SK-N-SH (cell line): ENCODE results near the gene CPNE7. TPM values are rescaled to one million over a fixed set of nuclear protein-coding genes. Genes with fewer than 3 reads are reported as not detected.

Source experiments
- CTCF ChIA-PET: fragments of 300-600, 350-600 bp; formaldehyde crosslinking; extraction: SDS; loops from one replicate; lab custom pipeline; 2021; lab: Yijun Ruan, JAX
- POLR2A ChIA-PET: fragments of 350-600 bp; sonication (Branson Sonifier 250); formaldehyde crosslinking; extraction: SDS; loops from one replicate; lab custom pipeline; 2020; ENCODE audit warnings: antibody characterized with exemption, inconsistent platforms; lab: Yijun Ruan, JAX
- DNase-seq: peaks from one replicate; pipeline ENCODE4 v3.0.0; 2012
- H2AFZ ChIP-seq: fragments of 200-600 bp; sonication (generic); 2 replicates; pipeline ENCODE4 v1.8.1; 2016; ENCODE audit warnings: antibody characterized with exemption, mild to moderate bottlenecking, low read depth
- H3F3A ChIP-seq: fragments of 200-600 bp; sonication (generic); replicated peaks from 2 replicates; pipeline ENCODE3; 2016; ENCODE audit warnings: antibody characterized with exemption, mild to moderate bottlenecking; ENCODE audit not compliant: insufficient read depth
- H3K27ac ChIP-seq, 2 experiments: fragments of 200-500 bp in 1 of 2; fragments of 200-600 bp in 1 of 2; sonication (Bioruptor generic) in 1 of 2; sonication (generic), shearing (Covaris generic) in 1 of 2; 2 replicates each; pipeline versions ENCODE4 v1.5.1 to v1.6.1; 2014 to 2016; ENCODE audit warnings: low read depth in 2 of 2, inconsistent platforms in 1 of 2, low read length in 1 of 2, mild to moderate bottlenecking in 1 of 2, mixed read lengths in 1 of 2
- H3K27me3 ChIP-seq: fragments of 200-600 bp; sonication (generic), shearing (Covaris generic); 2 replicates; pipeline ENCODE4 v1.6.1; 2016; ENCODE audit warnings: mixed run types; ENCODE audit not compliant: insufficient read depth
- H3K36me3 ChIP-seq, 2 experiments: fragments of 200-500 bp in 1 of 2; fragments of 200-600 bp in 1 of 2; sonication (Bioruptor generic) in 1 of 2; sonication (generic) in 1 of 2; replicated peaks in 1 of 2; 2 replicates each; pipeline versions ENCODE3 to v1.5.1; 2014 to 2016; ENCODE audit warnings: low read length in 1 of 2, mild to moderate bottlenecking in 1 of 2; ENCODE audit not compliant: insufficient read depth in 2 of 2, control insufficient read depth in 1 of 2
- H3K4me1 ChIP-seq, 2 experiments: fragments of 200-500 bp in 1 of 2; fragments of 200-600 bp in 1 of 2; sonication (Bioruptor generic) in 1 of 2; sonication (generic), shearing (Covaris generic) in 1 of 2; 2 replicates each; pipeline versions ENCODE4 v1.5.1 to v1.6.1; 2014 to 2016; ENCODE audit warnings: low read depth in 1 of 2, low read length in 1 of 2, mixed run types in 1 of 2; ENCODE audit not compliant: insufficient read depth in 2 of 2, control insufficient read depth in 1 of 2
- H3K4me2 ChIP-seq: fragments of 200-600 bp; sonication (generic), shearing (Covaris generic); 2 replicates; pipeline ENCODE4 v1.6.1; 2017; ENCODE audit warnings: mixed run types
- H3K4me3 ChIP-seq, 2 experiments: fragments of 200-500 bp in 1 of 2; fragments of 200-600 bp in 1 of 2; sonication (Bioruptor generic) in 1 of 2; sonication (generic), shearing (Covaris generic) in 1 of 2; 2 replicates each; pipeline versions ENCODE4 v1.5.1 to v1.8.1; 2014 to 2016; ENCODE audit warnings: low read depth in 2 of 2, inconsistent platforms in 1 of 2, low read length in 1 of 2, mild to moderate bottlenecking in 1 of 2, mixed read lengths in 1 of 2, moderate library complexity in 1 of 2
- H3K79me2 ChIP-seq: fragments of 200-600 bp; sonication (generic); 2 replicates; pipeline ENCODE4 v1.8.1; 2017; ENCODE audit warnings: mild to moderate bottlenecking; ENCODE audit not compliant: insufficient read depth
- H3K9ac ChIP-seq: fragments of 200-600 bp; sonication (generic); 2 replicates; pipeline ENCODE4 v1.6.1; 2017; ENCODE audit warnings: mixed run types
- H3K9me2 ChIP-seq: fragments of 200-600 bp; sonication (generic); 2 replicates; pipeline ENCODE4 v1.6.1; 2017; ENCODE audit warnings: mixed run types
- H3K9me3 ChIP-seq: fragments of 200-600 bp; sonication (generic); 2 replicates; pipeline ENCODE4 v1.6.1; 2017; ENCODE audit warnings: mixed run types, mild to moderate bottlenecking, moderate library complexity
- H4K20me1 ChIP-seq: fragments of 200-600 bp; sonication (generic); 2 replicates; pipeline ENCODE4 v1.6.1; 2017; ENCODE audit warnings: mild to moderate bottlenecking, mixed run types; ENCODE audit not compliant: insufficient read depth
- CHD2 ChIP-seq: fragments of 150-350 bp; IDR thresholded peaks from 2 replicates; pipeline ENCODE4 v1.6.1; 2018; ENCODE audit warnings: low read length; ENCODE audit not compliant: partially characterized antibody
- EP300 ChIP-seq, 2 experiments: IDR thresholded peaks; 2 replicates each; pipeline versions ENCODE4 v1.4.0 to v1.6.1; 2012; ENCODE audit warnings: borderline replicate concordance in 1 of 2, low read depth in 1 of 2, low read length in 1 of 2
- FOXM1 ChIP-seq: IDR thresholded peaks from 2 replicates; pipeline ENCODE4 v1.4.0; 2012; ENCODE audit warnings: low read depth, mild to moderate bottlenecking
- GATA2 ChIP-seq: sonication (generic); formaldehyde crosslinking; IDR thresholded peaks from 2 replicates; pipeline ENCODE4 v1.5.0; 2020; ENCODE audit warnings: mild to moderate bottlenecking, missing genetic modification reagents
- JUND ChIP-seq: IDR thresholded peaks from 2 replicates; pipeline ENCODE4 v1.4.0; 2012
- NFIC ChIP-seq: IDR thresholded peaks from 2 replicates; pipeline ENCODE4 v1.4.0; 2012; ENCODE audit warnings: borderline replicate concordance
- RCOR1 ChIP-seq: fragments of 150-350 bp; IDR thresholded peaks from 2 replicates; pipeline ENCODE4 v1.6.1; 2017; ENCODE audit warnings: antibody characterized with exemption, low read length
- RXRA ChIP-seq: IDR thresholded peaks from 2 replicates; pipeline ENCODE4 v1.4.0; 2012; ENCODE audit warnings: low read depth, mild to moderate bottlenecking, borderline replicate concordance
- SIN3A ChIP-seq: IDR thresholded peaks from 2 replicates; pipeline ENCODE4 v1.6.1; 2012; ENCODE audit warnings: low read depth, mild to moderate bottlenecking, low read length, moderate library complexity, borderline replicate concordance
- SMC3 ChIP-seq: IDR thresholded peaks from 2 replicates; pipeline ENCODE4 v1.6.1; 2012; ENCODE audit warnings: low read depth, low read length, improper control_type of control experiment
- TAF1 ChIP-seq: IDR thresholded peaks from 2 replicates; pipeline ENCODE4 v1.6.1; 2012; ENCODE audit warnings: low read depth, mild to moderate bottlenecking, low read length, moderate library complexity, borderline replicate concordance
- TCF12 ChIP-seq: IDR thresholded peaks from 2 replicates; pipeline ENCODE4 v1.4.0; 2012
- WGBS: methylation state at CpG from one replicate; pipeline ENCODE4 v1.1.6; 2017; ENCODE audit warnings: low lambda C conversion rate; 5-methylcytosine and 5-hydroxymethylcytosine counted together
- polyA plus RNA-seq, 3 experiments: library from polyadenylated mRNA; depleted of rRNA; stranded (reverse); fragments of >200 nt; gene quantifications; 2 replicates each; pipeline ENCODE4 v1.2.3, GENCODE V29; 2012
- TF ChIP-seq, protein P1 (sequence below): fragments of 150-350 bp; IDR thresholded peaks from 2 replicates; pipeline ENCODE4 v1.6.1; 2017; ENCODE audit warnings: antibody characterized with exemption, low read length, low read depth, borderline replicate concordance
- TF ChIP-seq, protein P2 (sequence below): fragments of 150-350 bp; IDR thresholded peaks from 2 replicates; pipeline ENCODE4 v1.6.1; 2016; ENCODE audit warnings: mild to moderate bottlenecking, low read depth, low read length
- TF ChIP-seq, protein P3 (sequence below): IDR thresholded peaks from 2 replicates; pipeline ENCODE4 v1.4.0; 2012; ENCODE audit warnings: low read depth, borderline replicate concordance
- TF ChIP-seq, protein P4 (sequence below): IDR thresholded peaks from 2 replicates; pipeline ENCODE4 v1.6.1; 2012; ENCODE audit warnings: mild to moderate bottlenecking, low read depth, low read length, moderate library complexity

Gene CPNE7
- polyA plus RNA-seq, 1 of the 3 experiments (the other 2 are of a cell fraction), result 3.9 TPM

DNA sequence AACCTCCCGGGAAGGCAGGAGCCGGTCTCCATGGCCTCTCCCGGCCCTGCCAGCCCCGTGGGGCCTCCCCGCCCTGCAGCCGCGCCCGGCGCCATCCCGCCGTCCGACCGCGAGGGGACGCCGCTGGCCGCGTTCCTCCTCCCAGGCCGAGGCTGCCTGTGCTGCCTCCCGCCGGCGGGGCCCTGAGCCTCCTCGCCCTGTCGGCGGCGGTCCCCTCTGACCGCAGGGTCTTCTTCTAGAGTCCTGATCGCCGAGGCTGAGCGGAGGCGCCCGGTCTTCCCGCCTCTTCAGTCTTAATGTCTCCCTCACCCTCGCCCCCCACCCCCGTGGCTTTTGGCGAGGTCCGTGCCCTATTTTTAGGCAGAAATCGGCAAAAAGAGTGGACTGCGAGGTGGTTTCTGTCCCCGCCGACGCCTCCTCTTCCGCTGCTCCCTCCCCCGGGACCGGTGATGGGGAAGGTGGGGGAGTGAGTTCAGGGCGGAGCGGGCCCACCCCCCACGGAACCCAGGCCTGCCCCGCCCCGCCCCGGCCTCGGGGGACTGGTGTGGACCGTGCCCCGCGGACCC lies 794 bp upstream of the CPNE7 start:
- 81% methylated on average over 27 of the region's 55 CpGs for WGBS
- TF ChIP-seq GATA2 (no peak), EP300 (IDR thresholded peaks at IDR 0.05; ENCODE audit: borderline replicate concordance in 1 of 2, low read depth in 1 of 2, low read length in 1 of 2) (no peak), CHD2 (no peak), TCF12 (no peak), SIN3A (no peak), NFIC (no peak)
- TF ChIP-seq, protein P1, sequence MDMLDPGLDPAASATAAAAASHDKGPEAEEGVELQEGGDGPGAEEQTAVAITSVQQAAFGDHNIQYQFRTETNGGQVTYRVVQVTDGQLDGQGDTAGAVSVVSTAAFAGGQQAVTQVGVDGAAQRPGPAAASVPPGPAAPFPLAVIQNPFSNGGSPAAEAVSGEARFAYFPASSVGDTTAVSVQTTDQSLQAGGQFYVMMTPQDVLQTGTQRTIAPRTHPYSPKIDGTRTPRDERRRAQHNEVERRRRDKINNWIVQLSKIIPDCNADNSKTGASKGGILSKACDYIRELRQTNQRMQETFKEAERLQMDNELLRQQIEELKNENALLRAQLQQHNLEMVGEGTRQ, result no peak
- TF ChIP-seq, protein P2, sequence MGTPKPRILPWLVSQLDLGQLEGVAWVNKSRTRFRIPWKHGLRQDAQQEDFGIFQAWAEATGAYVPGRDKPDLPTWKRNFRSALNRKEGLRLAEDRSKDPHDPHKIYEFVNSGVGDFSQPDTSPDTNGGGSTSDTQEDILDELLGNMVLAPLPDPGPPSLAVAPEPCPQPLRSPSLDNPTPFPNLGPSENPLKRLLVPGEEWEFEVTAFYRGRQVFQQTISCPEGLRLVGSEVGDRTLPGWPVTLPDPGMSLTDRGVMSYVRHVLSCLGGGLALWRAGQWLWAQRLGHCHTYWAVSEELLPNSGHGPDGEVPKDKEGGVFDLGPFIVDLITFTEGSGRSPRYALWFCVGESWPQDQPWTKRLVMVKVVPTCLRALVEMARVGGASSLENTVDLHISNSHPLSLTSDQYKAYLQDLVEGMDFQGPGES, result no peak
- ChIA-PET CTCF (interaction anchor here (1.1 kb wide), 1 partner anchor 18 kb away, joined by 5 read pairs; no protein-coding TSS in a partner anchor), POLR2A (no interaction called here)
- H3K79me2 ChIP-seq, result no peaks in the 10 kb centered on the region
- no peaks in the 10 kb centered on the region for H3K9me3 ChIP-seq
- H3K4me2 ChIP-seq, result no peak overlapping the region
- H3K4me1 ChIP-seq, result peaks cover 0 to 16% of the 10 kb centered on the region in 2 experiments; a peak in 1 of 4 replicates
- H4K20me1 ChIP-seq, result no peaks in the 10 kb centered on the region
- no peaks in the 10 kb centered on the region for H3K9me2 ChIP-seq
- no peak overlapping the region; a peak in 1 of 4 replicates for H3K4me3 ChIP-seq
- no peaks in the 10 kb centered on the region for H3K36me3 ChIP-seq
- H3F3A ChIP-seq, result no peaks in the 10 kb centered on the region
- H3K27me3 ChIP-seq, result no peaks in the 10 kb centered on the region
- H2AFZ ChIP-seq, result no peak overlapping the region
- no peak overlapping the region for H3K9ac ChIP-seq
- DNase-seq, result no peak
- H3K27ac ChIP-seq, result no peak overlapping the region

DNA sequence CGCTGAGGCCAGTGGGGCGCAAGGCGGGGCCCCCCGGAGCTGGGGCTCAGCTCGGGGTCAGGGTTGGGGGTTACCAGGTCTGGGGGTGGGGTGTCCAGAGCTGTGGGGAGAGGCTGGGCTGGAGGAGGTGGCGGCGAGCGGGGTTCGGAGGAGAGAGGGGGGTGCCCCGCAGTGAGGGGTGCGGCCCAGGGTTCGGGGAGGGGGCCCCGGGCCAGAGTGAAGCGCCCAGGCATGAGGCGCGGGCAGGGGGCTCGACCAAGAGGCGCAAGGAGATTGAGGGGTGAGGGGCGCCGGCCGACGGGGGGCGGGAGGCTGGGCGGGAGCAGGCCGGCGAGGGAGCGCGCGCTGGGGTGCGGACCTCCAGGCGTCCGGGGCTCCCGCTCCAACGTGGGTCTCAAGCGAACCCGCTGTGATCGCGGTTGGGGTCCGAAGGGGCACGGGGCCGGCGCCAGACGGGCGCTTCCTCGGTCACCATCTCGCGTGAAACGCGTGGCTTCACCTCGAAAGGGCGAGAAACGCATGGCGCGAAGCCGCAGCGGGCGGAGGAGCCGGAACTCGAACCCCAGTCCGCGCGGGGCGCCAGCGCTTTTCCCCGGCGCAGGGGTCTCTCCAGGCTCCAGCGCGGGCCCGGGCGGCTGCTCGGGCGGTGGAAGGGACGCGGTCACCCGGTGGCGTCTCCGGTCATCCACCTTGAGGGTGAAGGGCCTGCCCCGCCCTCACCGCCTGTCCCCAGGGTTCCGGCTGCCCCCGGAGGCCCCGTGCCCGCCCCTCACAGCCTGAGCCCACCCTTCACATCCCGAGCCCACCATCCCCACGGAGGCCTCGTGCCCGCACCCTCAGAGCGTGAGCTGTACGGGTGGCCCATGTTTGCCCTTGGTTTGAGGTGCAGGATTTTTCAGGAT lies 846 bp downstream of the CPNE7 start:
- TF ChIP-seq, protein P3, sequence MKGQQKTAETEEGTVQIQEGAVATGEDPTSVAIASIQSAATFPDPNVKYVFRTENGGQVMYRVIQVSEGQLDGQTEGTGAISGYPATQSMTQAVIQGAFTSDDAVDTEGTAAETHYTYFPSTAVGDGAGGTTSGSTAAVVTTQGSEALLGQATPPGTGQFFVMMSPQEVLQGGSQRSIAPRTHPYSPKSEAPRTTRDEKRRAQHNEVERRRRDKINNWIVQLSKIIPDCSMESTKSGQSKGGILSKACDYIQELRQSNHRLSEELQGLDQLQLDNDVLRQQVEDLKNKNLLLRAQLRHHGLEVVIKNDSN, result no peak
- TF ChIP-seq SMC3 (no peak), EP300 (IDR thresholded peaks at IDR 0.05; ENCODE audit: borderline replicate concordance in 1 of 2, low read depth in 1 of 2, low read length in 1 of 2) (no peak), RXRA (no peak), FOXM1 (no peak), JUND (no peak), TAF1 (no peak), CHD2 (no peak), RCOR1 (no peak)
- TF ChIP-seq, protein P4, sequence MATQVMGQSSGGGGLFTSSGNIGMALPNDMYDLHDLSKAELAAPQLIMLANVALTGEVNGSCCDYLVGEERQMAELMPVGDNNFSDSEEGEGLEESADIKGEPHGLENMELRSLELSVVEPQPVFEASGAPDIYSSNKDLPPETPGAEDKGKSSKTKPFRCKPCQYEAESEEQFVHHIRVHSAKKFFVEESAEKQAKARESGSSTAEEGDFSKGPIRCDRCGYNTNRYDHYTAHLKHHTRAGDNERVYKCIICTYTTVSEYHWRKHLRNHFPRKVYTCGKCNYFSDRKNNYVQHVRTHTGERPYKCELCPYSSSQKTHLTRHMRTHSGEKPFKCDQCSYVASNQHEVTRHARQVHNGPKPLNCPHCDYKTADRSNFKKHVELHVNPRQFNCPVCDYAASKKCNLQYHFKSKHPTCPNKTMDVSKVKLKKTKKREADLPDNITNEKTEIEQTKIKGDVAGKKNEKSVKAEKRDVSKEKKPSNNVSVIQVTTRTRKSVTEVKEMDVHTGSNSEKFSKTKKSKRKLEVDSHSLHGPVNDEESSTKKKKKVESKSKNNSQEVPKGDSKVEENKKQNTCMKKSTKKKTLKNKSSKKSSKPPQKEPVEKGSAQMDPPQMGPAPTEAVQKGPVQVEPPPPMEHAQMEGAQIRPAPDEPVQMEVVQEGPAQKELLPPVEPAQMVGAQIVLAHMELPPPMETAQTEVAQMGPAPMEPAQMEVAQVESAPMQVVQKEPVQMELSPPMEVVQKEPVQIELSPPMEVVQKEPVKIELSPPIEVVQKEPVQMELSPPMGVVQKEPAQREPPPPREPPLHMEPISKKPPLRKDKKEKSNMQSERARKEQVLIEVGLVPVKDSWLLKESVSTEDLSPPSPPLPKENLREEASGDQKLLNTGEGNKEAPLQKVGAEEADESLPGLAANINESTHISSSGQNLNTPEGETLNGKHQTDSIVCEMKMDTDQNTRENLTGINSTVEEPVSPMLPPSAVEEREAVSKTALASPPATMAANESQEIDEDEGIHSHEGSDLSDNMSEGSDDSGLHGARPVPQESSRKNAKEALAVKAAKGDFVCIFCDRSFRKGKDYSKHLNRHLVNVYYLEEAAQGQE, result no peak
- TF ChIP-seq, all 33 proteins: peak for 0
- Histone ChIP-seq H2AFZ (no peak overlapping the region), H3K4me1 (peaks cover 0 to 16% of the 10 kb centered on the region in 2 experiments; a peak in 1 of 4 replicates), H3F3A (peaks cover 12% of the 10 kb centered on the region), H3K4me2 (no peak overlapping the region), H3K27ac (no peak overlapping the region), H3K4me3 (no peak overlapping the region), H3K79me2 (no peaks in the 10 kb centered on the region), H3K27me3 (no peaks in the 10 kb centered on the region), H3K9ac (no peak overlapping the region), H3K9me2 (no peaks in the 10 kb centered on the region), H3K9me3 (no peaks in the 10 kb centered on the region), H4K20me1 (no peaks in the 10 kb centered on the region), H3K36me3 (no peaks in the 10 kb centered on the region)
- 91% methylated on average over 79 of the region's 89 CpGs for WGBS
- no peak for DNase-seq
- CTCF ChIA-PET, result no interaction called here
- POLR2A ChIA-PET, result no interaction called here
